Transverse colon (tissue), 4 donors: ENCODE data around the gene IP6K1. TPM values are rescaled to one million over a fixed set of nuclear protein-coding genes. Genes with fewer than 3 reads are reported as not detected.

Experiments used
- DNase-seq: peaks from one replicate; pipeline ENCODE4 v3.0.0-alpha.2; 2019
- H3K27ac ChIP-seq, 4 donors: fragments of 200-600 bp; sonication (generic); 2 replicates each; pipeline ENCODE4 v1.5.1; 2016 to 2018; ENCODE audit warnings: inconsistent platforms in 4 of 4
- H3K27me3 ChIP-seq: fragments of 200-600 bp; sonication (generic); 2 replicates; pipeline ENCODE4 v1.5.1; 2017; ENCODE audit warnings: inconsistent platforms
- H3K36me3 ChIP-seq, 4 donors: fragments of 200-600 bp; sonication (generic); 2 replicates each; pipeline ENCODE4 v1.5.1; 2017 to 2019; ENCODE audit warnings: inconsistent platforms in 4 of 4
- H3K4me1 ChIP-seq, 4 donors: fragments of 200-600 bp; sonication (generic); 2 replicates each; pipeline ENCODE4 v1.5.1; 2017 to 2020; ENCODE audit warnings: inconsistent platforms in 4 of 4
- H3K4me3 ChIP-seq, 4 donors: fragments of 200-600 bp; sonication (generic); 1 replicate in 1 of 4; 2 replicates in 3 of 4; pipeline versions ENCODE4 v1.5.1 to v1.6.1; 2017 to 2019; ENCODE audit warnings: inconsistent platforms in 4 of 4
- H3K9me3 ChIP-seq, 2 donors: fragments of 200-600 bp; sonication (generic); 2 replicates each; pipeline ENCODE4 v1.5.1; 2017 to 2019; ENCODE audit warnings: inconsistent platforms in 2 of 2
- CTCF ChIP-seq, 5 experiments: fragments of 200-600 bp in 3 of 5; fragments of 450-650 bp in 2 of 5; sonication (generic) in 3 of 5; IDR thresholded peaks; 1 replicate in 2 of 5; 2 replicates in 3 of 5; pipeline ENCODE4 v1.5.1; 2016 to 2017; ENCODE audit warnings: antibody characterized with exemption in 5 of 5, inconsistent platforms in 3 of 5, mild to moderate bottlenecking in 2 of 5, moderate library complexity in 1 of 5
- EP300 ChIP-seq: sonication (generic); formaldehyde crosslinking; IDR thresholded peaks from one replicate; pipeline ENCODE4 v1.6.1; 2017; ENCODE audit warnings: antibody characterized with exemption, low read depth
- POLR2A ChIP-seq: fragments of 450-650 bp; IDR thresholded peaks from one replicate; pipeline ENCODE4 v1.6.1; 2016; ENCODE audit warnings: antibody characterized with exemption, mild to moderate bottlenecking, moderate library complexity
- POLR2AphosphoS5 ChIP-seq, 3 donors: sonication (generic); formaldehyde crosslinking; IDR thresholded peaks; one replicate each; pipeline ENCODE4 v1.6.1; 2016; ENCODE audit warnings: antibody characterized with exemption in 3 of 3
- WGBS, 2 donors: methylation state at CpG; one replicate each; pipeline ENCODE4 v1.1.5; 2018; ENCODE audit warnings: low coverage in 1 of 2; 5-methylcytosine and 5-hydroxymethylcytosine counted together
- in situ Hi-C, 4 donors: fragments of 200-750 bp; cut with MboI; loops; one replicate each; pipeline versions ENCODE4 v1.15.0 to v1.15.1; 2017; ENCODE audit warnings: low sequenced_read_pairs in 3 of 4, low pct_ligation_motif_present in 1 of 4, low pct_unique_long_range_greater_than_20kb in 1 of 4
- intact Hi-C: fragments of 100-400 bp; cut with DNase I; formaldehyde crosslinking; loops from one replicate; pipeline ENCODE4 v1.15.1; 2023; ENCODE audit warnings: low total_unique reads
- total RNA-seq, 4 donors: library from RNA; depleted of rRNA; stranded (reverse); fragments of >200 nt; gene quantifications; one replicate each; pipeline ENCODE4 v1.1.0, GENCODE V29; 2016

Gene IP6K1
- total RNA-seq, 4 donors from 2014 or later, result 20.5 to 40.7 (median 39.7) TPM

DNA sequence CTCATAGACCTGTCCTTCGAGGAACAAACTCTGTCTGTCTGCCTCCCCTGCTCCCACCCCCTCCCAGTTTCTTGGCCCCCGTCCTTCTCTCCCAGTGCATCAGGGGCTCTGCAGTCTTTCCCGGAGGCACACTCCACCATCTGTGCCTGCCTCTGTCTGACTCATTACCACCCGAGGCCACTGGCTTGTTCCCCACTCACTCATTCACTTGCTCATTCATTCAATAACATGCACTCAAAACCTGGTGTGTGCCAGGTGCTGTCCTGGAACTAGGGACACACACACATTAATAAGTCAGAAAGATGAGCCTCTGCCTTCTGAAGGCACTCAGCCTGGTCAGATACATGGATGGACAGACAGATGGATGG is 79.2 kb downstream of the IP6K1 start:
- no peak overlapping the region for H3K27ac ChIP-seq
- H3K27me3 ChIP-seq, result no peaks in the 10 kb centered on the region
- TF ChIP-seq POLR2AphosphoS5 (IDR thresholded peaks at IDR 0.05), result no peak
- no peak for TF ChIP-seq CTCF (IDR thresholded peaks at IDR 0.05)
- TF ChIP-seq POLR2A, result no peak
- no peak for TF ChIP-seq EP300
- no peaks in the 10 kb centered on the region for H3K36me3 ChIP-seq
- no peak overlapping the region for H3K4me3 ChIP-seq
- in situ Hi-C loops (loop anchor here in 1 of 4 donors (10.0 kb wide), 1 partner anchor 138 kb away; no protein-coding TSS in a partner anchor), intact Hi-C loops (loop anchor here (10.0 kb wide), 2 partner anchors 138 to 198 kb away; partner anchors contain the start of gene MST1R)
- 76 to 85% methylated on average over 2 to 4 of the region's 4 CpGs for WGBS, 2 donors
- H3K9me3 ChIP-seq, result no peaks in the 10 kb centered on the region
- DNase-seq, result no peak
- no peaks in the 10 kb centered on the region for H3K4me1 ChIP-seq

DNA sequence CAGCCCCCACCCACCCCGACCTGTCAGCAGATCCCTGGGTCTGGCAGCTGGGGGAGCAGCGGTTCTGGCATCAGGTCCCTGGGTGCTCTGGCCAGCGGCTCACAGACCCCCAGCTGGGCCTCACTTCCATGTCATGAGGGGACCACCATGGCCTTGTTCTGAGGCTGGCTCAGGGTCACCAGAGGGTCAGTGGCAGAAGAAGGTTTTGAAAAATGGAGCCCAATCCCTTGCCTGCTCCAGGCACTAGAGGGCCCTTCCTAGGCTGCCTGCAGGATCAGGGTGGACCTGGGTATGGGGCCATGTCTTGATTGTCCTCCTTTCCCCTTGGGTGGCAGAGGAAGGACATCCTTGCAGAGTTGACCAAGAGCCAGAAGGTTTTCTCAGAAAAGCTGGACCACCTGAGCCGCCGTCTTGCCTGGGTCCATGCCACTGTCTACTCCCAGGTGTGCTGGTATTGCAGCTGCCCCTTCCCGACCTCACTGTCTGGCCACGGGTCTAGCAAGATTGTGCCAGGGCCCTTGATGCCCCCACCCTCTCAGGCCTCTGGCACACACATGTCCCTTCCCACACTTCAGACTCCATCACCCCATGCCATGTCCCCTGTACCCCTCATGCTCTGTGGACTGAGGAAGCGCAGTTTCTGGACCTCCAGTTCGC is 79.8 kb downstream of the IP6K1 start:
- Histone ChIP-seq H3K27ac (no peak overlapping the region), H3K9me3 (no peaks in the 10 kb centered on the region), H3K36me3 (no peaks in the 10 kb centered on the region), H3K27me3 (no peaks in the 10 kb centered on the region), H3K4me1 (no peaks in the 10 kb centered on the region), H3K4me3 (no peak overlapping the region)
- intact Hi-C loops, result loop anchor here (10.0 kb wide), 2 partner anchors 138 to 198 kb away; partner anchors contain the start of gene MST1R
- TF ChIP-seq POLR2A (no peak), POLR2AphosphoS5 (IDR thresholded peaks at IDR 0.05) (no peak), EP300 (no peak), CTCF (IDR thresholded peaks at IDR 0.05) (no peak)
- DNase-seq, result no peak
- in situ Hi-C loops, result loop anchor here in 1 of 4 donors (10.0 kb wide), 1 partner anchor 138 kb away; no protein-coding TSS in a partner anchor
- WGBS, 2 donors, result 93% methylated on average over 8 of the region's 9 CpGs; no CpG with 5 or more reads in 1 of the 2 donors

DNA sequence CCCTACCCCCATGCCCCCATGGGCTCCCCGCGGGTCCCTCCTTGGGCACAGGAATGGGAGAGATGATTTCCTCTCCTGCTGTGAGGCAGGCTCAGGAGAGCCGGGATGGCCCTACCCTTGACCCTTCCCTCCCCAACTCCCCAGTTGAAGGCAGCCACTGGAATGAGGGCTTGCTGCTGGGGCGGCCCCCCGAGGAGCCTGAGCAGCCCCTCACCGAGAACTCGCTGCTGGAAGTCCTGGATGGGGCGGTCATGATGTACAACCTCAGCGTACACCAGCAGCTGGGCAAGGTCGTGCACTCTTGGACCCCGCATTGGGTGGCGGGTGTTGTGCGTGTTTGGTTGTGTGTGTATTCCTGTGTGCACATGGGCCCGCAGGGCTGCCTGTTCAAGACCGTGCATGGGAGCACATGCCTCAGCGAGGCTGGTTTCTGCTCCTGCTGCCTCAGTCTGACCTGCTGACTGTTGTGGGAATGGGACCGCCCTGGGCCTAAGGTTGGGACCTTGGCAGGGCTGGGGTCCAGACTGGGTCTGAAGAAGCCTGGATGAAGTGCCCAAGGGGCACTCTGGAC is 80.9 kb downstream of the IP6K1 start:
- H3K36me3 ChIP-seq, result no peaks in the 10 kb centered on the region
- 93% methylated on average over 10 of the region's 17 CpGs; no CpG with 5 or more reads in 1 of the 2 donors for WGBS, 2 donors
- intact Hi-C loops, result loop anchor here (10.0 kb wide), 2 partner anchors 139 to 199 kb away; partner anchors contain the start of gene MST1R
- H3K9me3 ChIP-seq, result no peaks in the 10 kb centered on the region
- H3K27ac ChIP-seq, result no peak overlapping the region
- no peaks in the 10 kb centered on the region for H3K27me3 ChIP-seq
- in situ Hi-C loops, result loop anchor here in 1 of 4 donors (10.0 kb wide), 1 partner anchor 139 kb away; no protein-coding TSS in a partner anchor
- TF ChIP-seq CTCF (IDR thresholded peaks at IDR 0.05) (no peak), EP300 (no peak), POLR2AphosphoS5 (IDR thresholded peaks at IDR 0.05) (no peak), POLR2A (no peak)
- H3K4me1 ChIP-seq, result no peaks in the 10 kb centered on the region
- no peak for DNase-seq
- no peak overlapping the region for H3K4me3 ChIP-seq

DNA sequence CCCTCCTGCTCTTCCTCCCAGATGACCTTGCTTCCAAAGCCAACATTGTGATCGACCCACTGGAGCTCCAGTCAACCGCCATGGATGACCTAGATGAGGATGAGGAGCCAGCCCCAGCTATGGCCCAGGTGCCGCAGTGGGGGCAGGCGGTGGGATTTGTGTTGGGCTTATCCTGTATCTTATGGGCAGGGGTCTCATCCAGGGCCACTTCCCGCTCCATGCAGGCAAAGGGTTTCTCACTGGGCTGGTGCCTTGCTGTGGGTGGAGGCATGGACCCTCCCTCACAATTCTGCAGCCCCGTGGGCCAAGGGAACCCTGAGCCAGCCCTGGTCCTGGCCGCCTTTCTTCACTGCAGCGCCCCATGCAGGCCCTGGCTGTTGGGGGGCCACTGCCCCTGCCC is 81.7 kb downstream of the IP6K1 start:
- Histone ChIP-seq H3K27me3 (no peaks in the 10 kb centered on the region), H3K27ac (no peak overlapping the region), H3K4me3 (no peak overlapping the region), H3K36me3 (no peaks in the 10 kb centered on the region), H3K4me1 (no peaks in the 10 kb centered on the region), H3K9me3 (no peaks in the 10 kb centered on the region)
- in situ Hi-C loops (loop anchor here in 1 of 4 donors (10.0 kb wide), 1 partner anchor 140 kb away; no protein-coding TSS in a partner anchor), intact Hi-C loops (loop anchor here (10.0 kb wide), 2 partner anchors 140 to 200 kb away; partner anchors contain the start of gene MST1R)
- no peak for DNase-seq
- 98% methylated on average over 8 of the region's 8 CpGs; no CpG with 5 or more reads in 1 of the 2 donors for WGBS, 2 donors
- no peak for TF ChIP-seq EP300
- no peak for TF ChIP-seq POLR2A
- no peak for TF ChIP-seq POLR2AphosphoS5 (IDR thresholded peaks at IDR 0.05)
- no peak for TF ChIP-seq CTCF (IDR thresholded peaks at IDR 0.05)
